Loucy (cell line): ENCODE measurements around the gene FAM83B.
"Not testable (repeated sequence)": the region's sequence is repeated elsewhere in the genome, so short reads cannot be mapped to it uniquely, and the experiment has no call there.

ENCODE experiments used
- H2AFZ ChIP-seq: fragments of 200-600 bp; sonication (generic); 2 replicates; pipeline ENCODE4 v1.6.0; 2016; ENCODE audit warnings: antibody characterized with exemption, mild to moderate bottlenecking, low read length, moderate library complexity
- H3F3A ChIP-seq: fragments of 200-600 bp; 2 replicates; pipeline ENCODE4 v1.6.0; 2016; ENCODE audit warnings: antibody characterized with exemption, low read depth, mild to moderate bottlenecking
- H3K27me3 ChIP-seq: fragments of 200-600 bp; sonication (generic); 2 replicates; pipeline ENCODE4 v1.6.1; 2014; ENCODE audit warnings: low read length, mild to moderate bottlenecking; ENCODE audit not compliant: insufficient read depth, poor library complexity, severe bottlenecking
- H3K36me3 ChIP-seq: fragments of 200-600 bp; sonication (generic); 2 replicates; pipeline ENCODE4 v1.6.1; 2016; ENCODE audit warnings: low read length; ENCODE audit not compliant: insufficient read depth
- H3K4me1 ChIP-seq: fragments of 200-600 bp; sonication (generic); 2 replicates; pipeline ENCODE4 v1.5.1; 2014; ENCODE audit warnings: low read length, mild to moderate bottlenecking; ENCODE audit not compliant: insufficient read depth, poor library complexity, severe bottlenecking
- H3K4me2 ChIP-seq: fragments of 200-600 bp; sonication (generic); 2 replicates; pipeline ENCODE4 v1.6.0; 2014; ENCODE audit warnings: antibody characterized with exemption, low read length, low read depth, mild to moderate bottlenecking; ENCODE audit not compliant: poor library complexity, severe bottlenecking
- H3K4me3 ChIP-seq: fragments of 200-600 bp; sonication (generic); 2 replicates; pipeline ENCODE4 v1.5.1; 2014; ENCODE audit warnings: low read length, mild to moderate bottlenecking, mixed read lengths; ENCODE audit not compliant: poor library complexity, severe bottlenecking
- H3K79me2 ChIP-seq: fragments of 200-600 bp; sonication (generic); 2 replicates; pipeline ENCODE4 v1.6.1; 2014; ENCODE audit warnings: low read length; ENCODE audit not compliant: insufficient read depth
- H3K9ac ChIP-seq: fragments of 200-600 bp; sonication (generic); 2 replicates; pipeline ENCODE4 v1.6.0; 2014; ENCODE audit warnings: mild to moderate bottlenecking, low read depth, low read length, moderate library complexity; ENCODE audit not compliant: poor library complexity, severe bottlenecking
- H3K9me2 ChIP-seq: fragments of 200-600 bp; sonication (generic); replicated peaks from 2 replicates; pipeline ENCODE4 v1.6.1; 2016; ENCODE audit warnings: low read depth, low read length, mixed read lengths
- H3K9me3 ChIP-seq: fragments of 200-600 bp; sonication (generic); 2 replicates; pipeline ENCODE4 v1.6.1; 2014; ENCODE audit warnings: mild to moderate bottlenecking, antibody characterized with exemption, low read length, low read depth; ENCODE audit not compliant: insufficient read depth
- H4K20me1 ChIP-seq: fragments of 200-600 bp; sonication (generic); 2 replicates; pipeline ENCODE4 v1.6.0; 2014; ENCODE audit warnings: antibody characterized with exemption, low read length, mild to moderate bottlenecking; ENCODE audit not compliant: insufficient read depth, poor library complexity, severe bottlenecking
- EZH2phosphoT487 ChIP-seq: fragments of 200-600 bp; IDR thresholded peaks from 2 replicates; pipeline ENCODE4 v1.6.1; 2018; ENCODE audit warnings: antibody characterized with exemption, mild to moderate bottlenecking, moderate library complexity, borderline replicate concordance
- TF ChIP-seq, protein P1 (sequence below): fragments of 200-600 bp; sonication (generic); conservative IDR thresholded peaks from 2 replicates; pipeline ENCODE4 v1.5.1; 2014; ENCODE audit warnings: mild to moderate bottlenecking, antibody characterized with exemption, low read length

Gene FAM83B, protein sequence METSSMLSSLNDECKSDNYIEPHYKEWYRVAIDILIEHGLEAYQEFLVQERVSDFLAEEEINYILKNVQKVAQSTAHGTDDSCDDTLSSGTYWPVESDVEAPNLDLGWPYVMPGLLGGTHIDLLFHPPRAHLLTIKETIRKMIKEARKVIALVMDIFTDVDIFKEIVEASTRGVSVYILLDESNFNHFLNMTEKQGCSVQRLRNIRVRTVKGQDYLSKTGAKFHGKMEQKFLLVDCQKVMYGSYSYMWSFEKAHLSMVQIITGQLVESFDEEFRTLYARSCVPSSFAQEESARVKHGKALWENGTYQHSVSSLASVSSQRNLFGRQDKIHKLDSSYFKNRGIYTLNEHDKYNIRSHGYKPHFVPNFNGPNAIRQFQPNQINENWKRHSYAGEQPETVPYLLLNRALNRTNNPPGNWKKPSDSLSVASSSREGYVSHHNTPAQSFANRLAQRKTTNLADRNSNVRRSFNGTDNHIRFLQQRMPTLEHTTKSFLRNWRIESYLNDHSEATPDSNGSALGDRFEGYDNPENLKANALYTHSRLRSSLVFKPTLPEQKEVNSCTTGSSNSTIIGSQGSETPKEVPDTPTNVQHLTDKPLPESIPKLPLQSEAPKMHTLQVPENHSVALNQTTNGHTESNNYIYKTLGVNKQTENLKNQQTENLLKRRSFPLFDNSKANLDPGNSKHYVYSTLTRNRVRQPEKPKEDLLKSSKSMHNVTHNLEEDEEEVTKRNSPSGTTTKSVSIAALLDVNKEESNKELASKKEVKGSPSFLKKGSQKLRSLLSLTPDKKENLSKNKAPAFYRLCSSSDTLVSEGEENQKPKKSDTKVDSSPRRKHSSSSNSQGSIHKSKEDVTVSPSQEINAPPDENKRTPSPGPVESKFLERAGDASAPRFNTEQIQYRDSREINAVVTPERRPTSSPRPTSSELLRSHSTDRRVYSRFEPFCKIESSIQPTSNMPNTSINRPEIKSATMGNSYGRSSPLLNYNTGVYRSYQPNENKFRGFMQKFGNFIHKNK

DNA sequence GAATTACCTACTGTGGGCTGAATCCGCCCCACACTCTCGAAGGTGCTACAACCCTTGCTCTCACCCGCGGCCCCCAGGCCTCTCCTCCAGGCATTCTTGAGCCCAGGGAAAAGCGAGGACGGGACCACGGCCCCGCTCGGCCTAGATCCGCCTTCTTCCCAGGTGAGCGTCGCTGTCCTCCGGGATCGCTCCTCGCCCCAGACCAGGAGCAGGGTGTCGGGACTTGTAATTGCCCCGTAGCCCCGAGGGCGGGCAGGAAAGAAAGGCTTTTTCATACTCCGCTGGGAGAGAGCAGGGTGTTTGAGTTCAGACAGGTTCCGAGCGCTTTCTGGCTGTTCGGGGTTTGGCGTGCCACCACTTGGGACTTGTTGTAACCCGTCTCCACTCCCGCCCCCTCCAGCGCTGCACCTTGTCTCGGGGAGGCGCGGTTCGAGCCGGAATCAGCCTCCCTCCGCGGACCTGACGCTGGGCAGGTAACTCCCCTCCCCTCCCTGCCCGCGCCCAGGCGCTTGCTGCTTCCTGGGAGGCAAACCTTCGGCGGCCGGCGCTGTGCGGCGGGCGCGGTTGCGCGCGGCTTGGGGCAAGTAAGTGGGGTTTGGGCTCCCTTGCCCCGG is at the start of gene FAM83B:
Gene FAM83B (plus strand): TSS at position 529 of the 614 bp plus-strand sequence. CDS start 23,476 bp downstream, outside the sequence.
- no peak within 1 kb of the TSS for H3K9ac ChIP-seq
- no peaks in the 10 kb centered on the region for H3K4me1 ChIP-seq
- H3K4me3 ChIP-seq, result no peak within 1 kb of the TSS

DNA sequence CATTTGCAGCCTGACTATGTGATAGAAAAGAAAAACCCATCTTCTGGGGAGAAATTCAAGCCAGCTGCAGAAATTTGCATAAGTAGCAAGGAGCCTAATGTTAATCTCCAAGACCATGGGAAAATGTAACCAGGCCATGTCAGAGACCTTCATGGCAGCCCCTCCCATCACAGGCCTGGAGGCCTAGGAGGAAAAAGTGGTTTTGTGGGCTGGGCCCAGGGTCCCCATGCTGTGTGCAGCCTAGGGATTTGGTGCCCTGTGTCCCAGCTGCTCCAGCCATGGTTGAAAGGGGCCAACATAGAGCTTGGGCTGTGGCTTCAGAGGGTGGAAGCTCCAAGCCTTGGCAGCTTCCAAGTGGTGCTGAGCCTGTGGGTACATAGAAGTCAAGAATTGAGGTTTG is 49.7 kb upstream of the FAM83B start:
- H3K9me3 ChIP-seq, H3F3A ChIP-seq, H3K4me2 ChIP-seq, H3K9ac ChIP-seq, H2AFZ ChIP-seq, H3K79me2 ChIP-seq, H3K4me3 ChIP-seq, H3K4me1 ChIP-seq, H4K20me1 ChIP-seq, H3K27me3 ChIP-seq, H3K36me3 ChIP-seq, H3K9me2 ChIP-seq: not testable (repeated sequence)

More for the DNA sequence above, at the start of gene FAM83B:
- Histone ChIP-seq H3F3A (no peaks in the 10 kb centered on the region), H3K36me3 (no peaks in the 10 kb centered on the region), H4K20me1 (no peaks in the 10 kb centered on the region), H3K9me3 (no peaks in the 10 kb centered on the region), H3K27me3 (no peaks in the 10 kb centered on the region), H3K9me2 (no peaks in the 10 kb centered on the region), H2AFZ (no peak within 1 kb of the TSS), H3K4me2 (peak within 1 kb of the TSS; percentile 27), H3K79me2 (no peaks in the 10 kb centered on the region)
- TF ChIP-seq, protein P1, sequence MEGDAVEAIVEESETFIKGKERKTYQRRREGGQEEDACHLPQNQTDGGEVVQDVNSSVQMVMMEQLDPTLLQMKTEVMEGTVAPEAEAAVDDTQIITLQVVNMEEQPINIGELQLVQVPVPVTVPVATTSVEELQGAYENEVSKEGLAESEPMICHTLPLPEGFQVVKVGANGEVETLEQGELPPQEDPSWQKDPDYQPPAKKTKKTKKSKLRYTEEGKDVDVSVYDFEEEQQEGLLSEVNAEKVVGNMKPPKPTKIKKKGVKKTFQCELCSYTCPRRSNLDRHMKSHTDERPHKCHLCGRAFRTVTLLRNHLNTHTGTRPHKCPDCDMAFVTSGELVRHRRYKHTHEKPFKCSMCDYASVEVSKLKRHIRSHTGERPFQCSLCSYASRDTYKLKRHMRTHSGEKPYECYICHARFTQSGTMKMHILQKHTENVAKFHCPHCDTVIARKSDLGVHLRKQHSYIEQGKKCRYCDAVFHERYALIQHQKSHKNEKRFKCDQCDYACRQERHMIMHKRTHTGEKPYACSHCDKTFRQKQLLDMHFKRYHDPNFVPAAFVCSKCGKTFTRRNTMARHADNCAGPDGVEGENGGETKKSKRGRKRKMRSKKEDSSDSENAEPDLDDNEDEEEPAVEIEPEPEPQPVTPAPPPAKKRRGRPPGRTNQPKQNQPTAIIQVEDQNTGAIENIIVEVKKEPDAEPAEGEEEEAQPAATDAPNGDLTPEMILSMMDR, result no peak
- no peak for TF ChIP-seq EZH2phosphoT487

DNA sequence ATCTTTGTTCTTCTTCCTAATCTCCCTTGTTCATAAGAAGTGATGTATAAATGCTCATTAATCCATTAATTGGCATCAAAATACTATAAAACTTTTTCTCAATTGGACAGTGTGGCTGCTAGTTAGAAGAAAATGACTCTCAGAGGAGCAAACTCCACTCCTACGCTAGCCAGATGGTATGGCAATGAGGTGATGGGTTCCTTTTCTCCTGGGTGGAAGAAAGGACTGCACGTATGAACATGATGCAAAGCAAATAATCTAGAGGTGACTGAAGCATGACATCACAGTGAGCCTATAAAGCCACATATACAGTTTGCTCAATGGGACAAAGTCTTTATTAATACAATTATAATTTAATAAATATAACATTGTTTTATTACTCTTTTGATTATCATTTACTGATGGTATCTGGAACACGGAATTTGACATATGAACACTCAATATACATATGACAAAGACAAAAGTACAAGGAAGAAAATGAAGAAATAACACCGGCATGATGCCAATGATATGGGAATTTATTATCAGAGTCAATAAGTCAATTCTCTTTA is 46.4 kb upstream of the FAM83B start:
- Histone ChIP-seq H3K4me2 (no peak overlapping the region), H3K9ac (no peak overlapping the region), H3K79me2 (no peaks in the 10 kb centered on the region), H4K20me1 (no peaks in the 10 kb centered on the region), H3K9me3 (no peaks in the 10 kb centered on the region), H3K36me3 (no peaks in the 10 kb centered on the region), H3K9me2 (no peaks in the 10 kb centered on the region), H3K4me3 (no peak overlapping the region), H3K4me1 (no peaks in the 10 kb centered on the region), H3K27me3 (no peaks in the 10 kb centered on the region), H2AFZ (no peak overlapping the region), H3F3A (no peaks in the 10 kb centered on the region)
- TF ChIP-seq, protein P1, result no peak
- TF ChIP-seq EZH2phosphoT487, result no peak
